ENCODE measurements around the gene COG5.
"Not testable (repeated sequence)": the region's sequence is repeated elsewhere in the genome, so short reads cannot be mapped to it uniquely, and the experiment has no call there.

The COG5 gene

DNA sequence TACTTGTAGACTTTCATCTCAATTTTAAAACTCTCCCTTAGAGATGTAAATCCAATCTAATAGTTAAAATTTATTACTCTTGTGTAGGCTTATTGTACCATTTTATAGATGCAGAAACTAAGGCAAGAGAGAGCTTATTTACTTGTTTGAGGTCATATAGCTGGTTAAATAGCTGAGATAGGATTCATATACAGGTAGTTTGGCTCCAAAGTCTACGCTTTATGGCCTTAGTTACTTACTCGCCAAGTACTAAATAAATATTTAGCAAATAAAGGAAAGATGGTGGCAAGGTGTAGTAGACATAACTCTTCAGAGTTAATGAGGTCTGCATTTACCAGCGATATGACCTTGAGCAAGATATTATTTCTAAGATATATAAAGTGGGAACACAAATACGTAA lies 308.1 kb downstream of the COG5 start:
- DNase-seq: no peak

DNA sequence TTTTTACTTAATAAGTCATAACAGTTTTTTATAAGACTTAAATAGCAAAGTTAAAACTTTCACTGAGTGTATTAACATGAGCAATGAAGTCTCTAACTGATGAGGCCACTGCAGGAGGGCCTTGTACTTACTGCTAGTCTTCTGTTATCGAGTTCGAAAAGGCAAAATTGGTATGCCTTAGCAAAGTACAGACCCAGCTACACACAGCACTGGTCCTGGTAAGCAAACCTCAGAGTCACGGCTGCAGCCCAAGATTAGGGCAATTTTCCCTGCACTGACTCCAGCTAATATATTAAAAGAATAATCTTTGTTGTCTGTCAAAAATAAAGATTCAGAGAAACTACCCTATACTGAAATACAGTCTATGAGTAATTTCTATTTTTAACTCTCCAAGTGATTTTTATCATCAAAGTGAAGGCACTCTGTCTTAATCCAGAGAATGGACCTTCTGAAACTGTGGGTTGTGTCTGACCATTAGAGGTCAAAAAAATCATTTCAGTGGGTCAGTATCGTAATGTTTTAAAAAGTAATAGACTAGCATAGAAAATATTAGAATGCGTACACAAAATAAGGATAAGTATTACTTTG lies 309.2 kb downstream of the COG5 start:
- DNase-seq: no peak

DNA sequence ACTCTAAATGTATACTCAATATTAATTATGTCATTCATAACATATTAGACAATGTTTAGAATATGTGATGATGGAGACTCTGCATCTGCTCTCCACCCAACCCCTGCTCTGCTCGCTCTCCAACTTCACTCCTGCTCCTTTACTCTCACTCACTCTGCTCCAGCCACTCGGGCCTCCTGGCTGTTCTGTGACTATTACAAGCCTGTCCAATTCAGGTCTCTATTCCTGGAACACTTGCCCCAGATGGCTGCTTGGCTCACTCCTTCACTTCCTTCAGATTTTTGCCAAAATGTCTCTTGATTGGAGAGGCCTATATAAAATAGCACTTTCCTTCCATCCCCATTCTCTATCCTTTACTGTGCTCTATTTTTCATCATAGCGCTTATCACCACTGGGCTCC lies 310.1 kb downstream of the COG5 start:
- DNase-seq: no peak

DNA sequence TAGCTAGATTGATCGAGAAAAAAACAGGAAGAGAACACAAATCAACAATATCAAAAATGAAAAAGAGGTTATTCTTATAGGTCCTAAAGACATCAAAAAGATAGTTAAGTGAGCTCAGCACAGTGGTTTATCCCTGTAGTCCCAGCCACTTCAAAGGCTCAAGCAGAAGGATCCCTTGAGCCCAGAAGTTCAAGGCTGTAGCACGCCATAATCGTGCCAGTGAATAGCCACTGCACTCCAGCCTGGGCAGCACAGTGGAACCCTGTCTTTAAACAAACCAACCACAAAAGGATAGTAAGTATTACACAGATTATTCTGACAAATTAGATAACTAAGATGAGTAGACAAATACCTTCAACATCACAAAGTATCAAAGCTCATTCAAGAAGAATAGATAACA lies 311.8 kb downstream of the COG5 start:
- no peak for DNase-seq

DNA sequence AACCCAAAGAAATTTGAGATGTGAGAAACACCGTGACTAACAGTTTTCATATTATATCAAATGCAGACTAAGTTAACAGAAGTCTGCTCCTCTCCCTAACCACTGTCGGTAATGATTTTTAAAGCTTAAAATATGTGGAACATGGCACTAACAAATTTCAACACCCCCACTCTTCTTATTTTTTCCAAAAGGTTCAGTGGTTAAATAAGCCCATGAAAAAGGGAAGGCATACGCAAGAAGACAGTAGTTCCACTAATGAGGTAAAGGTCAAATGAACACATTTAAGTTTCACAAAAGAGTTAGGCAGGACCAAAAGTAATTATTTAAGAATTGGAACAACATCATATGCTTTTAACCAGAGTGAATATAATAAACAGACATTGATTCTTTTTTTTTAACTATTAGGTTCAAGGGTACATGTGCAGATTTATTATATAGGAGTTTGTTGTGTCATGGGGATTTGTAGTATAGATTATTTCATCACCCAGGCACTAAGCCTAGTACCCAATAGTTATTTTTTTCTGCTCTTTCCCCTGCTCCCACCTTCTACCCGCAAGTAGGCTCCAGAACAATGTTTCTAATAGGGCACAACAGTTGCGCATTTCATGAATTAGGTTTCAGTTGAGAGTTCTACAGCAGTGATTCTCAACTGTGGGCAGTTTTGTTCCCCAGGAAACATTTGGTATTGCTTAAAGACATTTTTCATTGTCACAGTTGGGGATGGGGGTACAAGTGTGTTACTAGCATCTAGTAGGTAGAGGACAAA lies 315.0 kb downstream of the COG5 start:
- no peak for DNase-seq

DNA sequence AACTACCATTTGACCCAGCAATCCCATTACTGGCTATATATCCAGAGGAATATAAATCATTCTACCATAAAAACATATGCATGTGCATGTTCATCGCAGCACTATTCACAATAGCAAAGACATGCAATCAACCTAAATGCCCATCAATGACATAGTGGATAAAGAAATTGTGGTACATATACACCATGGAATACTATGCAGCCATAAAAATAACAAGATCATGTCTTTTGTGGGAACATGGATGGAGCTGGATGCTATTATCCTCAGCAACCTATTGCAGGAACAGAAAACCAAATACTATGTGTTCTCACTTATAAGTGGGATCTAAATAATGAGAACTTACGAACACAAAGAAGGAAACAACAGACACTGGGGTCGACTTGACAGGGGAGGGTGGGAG lies 316.9 kb downstream of the COG5 start:
- DNase-seq: not testable (repeated sequence)

DNA sequence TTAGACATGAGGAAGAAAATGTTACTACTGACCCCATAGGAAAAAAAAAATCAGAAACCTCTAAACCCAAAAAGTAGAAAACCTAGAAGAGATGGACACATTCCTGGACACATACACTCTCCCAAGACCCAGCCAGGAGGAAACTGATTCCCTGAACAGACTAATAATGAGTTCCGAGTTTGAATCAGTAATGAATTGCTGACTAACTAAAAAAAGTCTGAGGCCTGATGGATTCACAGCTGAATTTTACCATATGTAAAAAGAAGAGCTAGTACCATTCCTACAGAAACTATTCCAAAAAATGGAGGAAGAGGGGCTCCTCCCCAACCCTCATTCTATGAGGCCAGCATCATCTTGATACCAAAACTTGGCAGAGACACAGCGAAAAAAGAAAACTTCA lies 319.1 kb downstream of the COG5 start:
- no peak for DNase-seq

DNA sequence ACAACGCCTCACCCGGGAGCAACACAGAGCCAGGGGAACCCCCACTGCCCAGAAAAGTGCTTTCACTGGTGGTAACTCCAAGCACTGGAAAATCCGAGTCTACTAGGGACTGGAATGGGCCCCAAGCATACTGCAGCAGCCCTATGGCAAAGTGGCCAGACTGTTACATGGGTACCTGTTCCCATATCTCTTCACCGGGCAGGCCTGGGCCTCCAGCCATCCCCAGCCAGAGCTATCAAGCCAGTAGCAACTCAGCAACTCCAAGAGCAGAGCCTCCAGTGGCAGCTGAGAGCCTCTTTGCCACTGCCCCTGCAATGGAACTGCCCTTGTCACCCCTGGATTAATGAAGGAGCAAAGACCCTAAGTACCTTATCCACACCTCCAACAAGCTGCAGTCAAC lies 321.5 kb downstream of the COG5 start:
- DNase-seq: no peak

DNA sequence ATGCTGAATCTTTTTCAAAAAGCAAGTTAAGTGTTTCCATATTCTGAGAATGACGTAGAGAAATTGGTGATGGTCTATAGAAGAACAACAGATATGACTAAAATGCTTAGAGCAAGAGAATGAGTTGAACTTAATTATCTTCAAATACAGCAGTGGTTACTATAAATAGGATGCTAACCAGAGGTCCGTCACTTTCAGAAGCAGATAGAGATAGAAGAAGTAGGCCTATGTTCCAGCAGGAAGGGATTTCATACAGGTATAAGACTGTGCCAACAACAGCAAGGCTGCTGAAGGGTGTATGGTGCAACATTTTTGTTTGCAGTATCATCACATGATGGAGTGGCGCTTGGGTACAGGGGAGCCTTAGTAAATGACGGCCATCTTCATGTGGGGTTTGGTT lies 326.3 kb downstream of the COG5 start:
- DNase-seq: no peak

DNA sequence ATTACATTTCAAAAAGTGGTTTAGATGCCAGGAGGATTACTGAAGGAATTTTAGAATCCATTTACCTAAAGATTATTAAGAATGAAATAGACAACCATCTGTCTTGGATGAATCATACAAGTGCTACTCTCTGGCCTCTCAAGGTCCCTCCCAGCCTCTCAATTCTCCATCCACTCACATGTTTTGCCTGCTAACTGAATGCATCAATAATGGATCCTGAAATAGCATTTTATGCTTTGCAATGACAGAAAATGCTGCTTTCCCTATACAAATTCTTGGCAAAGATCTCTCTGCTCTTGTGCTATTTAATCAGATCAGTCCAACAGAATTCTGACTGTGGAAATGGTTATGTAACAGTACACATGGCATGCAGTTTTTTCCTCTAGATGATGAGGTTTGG lies 326.9 kb downstream of the COG5 start:
- DNase-seq: no peak

DNA sequence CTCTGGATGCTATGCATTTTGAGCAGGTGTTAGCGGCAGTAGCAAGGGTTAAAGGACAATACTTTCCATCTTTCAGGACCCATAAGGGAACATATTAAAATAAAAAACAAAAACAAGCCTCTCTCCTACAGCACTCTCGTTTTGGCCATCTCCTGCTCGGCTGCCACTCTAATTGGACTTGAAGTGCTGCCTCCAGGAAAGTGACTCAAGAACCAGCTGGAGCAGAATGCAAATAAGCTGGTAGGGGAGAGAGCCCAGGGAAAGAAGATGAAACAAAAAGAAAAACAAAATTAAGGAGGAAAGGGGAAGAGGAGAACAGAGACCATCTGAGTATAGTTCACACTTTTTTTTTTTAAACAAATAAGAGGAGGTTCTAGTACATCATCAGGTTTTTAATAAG lies 329.3 kb downstream of the COG5 start:
- no peak for DNase-seq

DNA sequence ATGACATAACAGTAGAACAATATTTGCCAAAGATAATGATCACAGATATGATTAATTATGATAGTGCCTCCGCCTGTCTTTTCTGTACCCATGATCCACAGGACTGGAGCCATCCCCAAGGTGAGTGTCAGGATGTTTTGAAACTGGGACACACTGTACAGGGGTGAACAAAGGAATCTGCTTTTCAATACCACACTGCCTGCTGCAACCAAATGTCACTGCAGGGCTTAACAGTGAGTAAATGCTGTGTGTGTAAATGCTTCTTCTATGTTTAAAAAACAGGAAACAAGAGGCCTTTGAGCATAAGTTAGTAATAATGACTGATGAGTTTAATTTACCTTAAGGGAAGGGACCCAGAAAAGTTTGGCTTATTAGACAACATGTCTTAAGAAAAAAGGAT lies 329.7 kb downstream of the COG5 start:
- no peak for DNase-seq

DNA sequence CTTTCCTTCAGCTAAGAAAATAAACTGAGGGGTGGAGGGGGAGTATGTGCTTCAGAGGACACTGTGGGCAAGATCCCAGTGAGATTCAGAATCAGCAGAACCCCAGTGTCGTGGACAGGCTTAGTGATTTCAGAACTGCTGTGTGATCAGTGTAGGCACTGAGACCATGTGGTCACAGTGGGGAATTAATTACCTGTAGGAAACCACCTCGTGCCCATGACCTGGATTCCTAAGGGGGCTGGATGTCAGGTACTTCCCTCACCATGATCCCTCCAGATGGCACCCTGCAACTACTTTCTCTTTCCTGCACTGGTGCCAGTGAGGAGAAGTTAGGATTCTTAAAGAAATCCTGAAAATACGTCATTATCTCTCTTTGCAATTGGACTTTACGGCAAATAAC lies 330.5 kb downstream of the COG5 start:
- no peak for DNase-seq

DNA sequence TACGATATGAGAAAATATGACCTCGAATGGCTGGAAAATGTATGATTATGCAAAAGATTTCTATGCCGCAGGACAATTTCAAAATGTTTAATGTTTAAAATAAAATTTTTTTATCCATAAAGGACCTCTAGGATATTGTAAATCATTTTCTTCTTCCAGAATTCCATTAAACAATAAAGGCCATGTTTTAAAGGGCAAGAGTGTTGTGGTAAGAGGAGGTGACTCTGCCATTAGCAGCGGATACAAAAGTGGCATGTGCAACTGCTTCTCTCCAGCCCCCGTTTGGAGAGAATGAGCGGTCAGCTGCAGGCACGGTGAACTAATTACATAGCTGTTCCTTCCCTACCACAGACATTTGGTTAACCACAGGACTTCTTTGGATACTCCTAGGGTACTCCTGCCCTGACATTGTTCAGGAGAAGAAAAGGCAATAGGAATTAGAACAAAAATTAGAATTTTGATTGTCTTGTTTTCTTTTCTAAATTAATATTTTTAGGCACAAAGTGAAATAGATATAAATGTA lies 331.1 kb downstream of the COG5 start:
- DNase-seq: no peak

DNA sequence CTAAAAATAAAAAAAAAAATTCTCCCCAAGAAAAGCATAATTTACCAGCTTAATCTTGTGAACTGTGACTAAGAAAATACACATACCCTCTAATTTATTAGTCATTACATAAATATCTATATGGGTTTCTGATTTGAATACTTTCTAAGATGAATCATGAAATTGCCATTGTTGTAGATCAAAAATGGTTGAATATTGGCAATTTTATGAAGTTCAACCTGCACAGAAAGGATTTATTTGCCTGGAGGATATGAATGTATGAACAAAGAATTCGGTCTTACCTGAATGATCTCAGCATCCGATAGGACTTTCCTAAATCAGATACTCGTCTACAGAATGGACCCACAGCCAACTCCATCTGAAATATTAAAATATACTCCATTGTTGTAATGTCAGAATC lies 333.4 kb downstream of the COG5 start:
- DNase-seq: no peak

DNA sequence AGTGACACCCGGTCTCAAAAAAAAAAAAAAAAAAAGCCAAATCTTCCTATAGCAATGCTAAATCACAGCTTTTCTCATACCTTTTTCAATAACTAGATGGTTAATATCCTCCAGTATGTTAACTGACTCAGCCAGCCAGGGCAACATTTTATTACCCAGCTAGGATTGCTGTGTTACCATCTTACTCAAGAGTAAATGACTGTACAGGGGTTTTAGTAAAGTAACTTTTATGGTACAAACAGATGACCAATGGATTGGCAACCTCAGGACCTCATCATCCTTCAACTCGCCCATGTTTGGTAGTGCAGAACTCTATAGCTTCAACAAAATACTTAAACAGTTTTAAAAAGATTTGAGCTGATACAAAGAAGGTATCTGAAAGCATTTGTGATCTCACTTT lies 335.4 kb downstream of the COG5 start:
- no peak for DNase-seq

DNA sequence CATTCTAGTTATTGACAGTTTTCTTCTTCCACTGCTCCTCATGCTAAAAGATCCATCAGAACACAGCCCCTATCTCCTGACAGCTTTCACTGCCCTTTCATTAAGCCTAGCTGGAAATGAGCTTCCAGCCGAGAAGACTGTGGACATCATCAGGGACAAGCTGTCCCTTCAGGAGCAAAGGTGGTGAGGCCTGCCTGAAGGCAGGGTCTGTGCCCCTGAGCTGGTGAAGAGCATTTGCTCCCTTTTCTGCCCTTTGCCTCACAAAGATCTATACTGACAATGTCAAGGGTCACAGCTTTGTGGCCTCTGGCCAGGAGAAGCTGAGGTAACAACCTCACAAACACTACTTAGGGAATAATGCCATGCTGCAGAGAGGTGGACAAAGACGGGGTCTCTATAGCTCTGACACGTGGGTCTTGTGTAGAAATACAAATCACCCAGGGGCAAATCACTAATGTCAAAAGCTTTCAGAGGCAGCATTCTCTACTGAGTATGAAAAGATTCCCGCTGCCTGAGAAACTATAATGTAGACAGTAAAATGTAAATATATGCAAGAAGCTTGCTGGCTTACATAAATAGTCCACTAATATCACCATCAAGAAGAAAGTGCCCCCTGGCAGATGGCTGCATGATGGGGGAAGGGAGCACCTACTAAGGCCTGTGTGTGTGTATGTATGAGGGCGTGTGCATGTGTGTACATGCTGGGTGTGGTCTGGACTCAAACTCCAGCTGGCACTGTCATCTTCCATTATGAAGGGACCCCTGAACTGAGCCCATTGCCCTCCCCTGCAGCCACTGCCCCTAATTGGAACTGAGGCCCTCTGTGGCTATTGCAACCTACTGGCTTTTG lies 339.1 kb downstream of the COG5 start:
- DNase-seq: no peak

DNA sequence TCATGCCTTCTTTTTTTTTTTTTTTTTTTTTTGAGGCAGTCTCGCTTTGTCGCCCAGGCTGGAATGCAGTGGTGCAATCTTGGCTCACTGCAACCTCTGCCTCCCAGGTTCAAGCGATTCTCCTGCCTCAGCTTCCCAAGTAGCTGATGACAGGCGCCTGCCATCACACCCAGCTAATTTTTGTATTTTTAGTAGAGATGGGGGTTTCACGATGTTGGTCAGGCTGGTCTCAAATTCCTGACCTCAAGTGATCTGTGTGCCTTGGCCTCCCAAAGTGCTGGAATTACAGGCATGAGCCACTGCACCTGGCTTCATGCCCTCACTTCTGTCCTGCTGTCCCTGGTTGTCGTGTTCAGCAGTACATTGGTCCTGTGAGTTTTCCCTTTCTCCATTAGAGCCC lies 342.9 kb downstream of the COG5 start:
- not testable (repeated sequence) for DNase-seq

DNA sequence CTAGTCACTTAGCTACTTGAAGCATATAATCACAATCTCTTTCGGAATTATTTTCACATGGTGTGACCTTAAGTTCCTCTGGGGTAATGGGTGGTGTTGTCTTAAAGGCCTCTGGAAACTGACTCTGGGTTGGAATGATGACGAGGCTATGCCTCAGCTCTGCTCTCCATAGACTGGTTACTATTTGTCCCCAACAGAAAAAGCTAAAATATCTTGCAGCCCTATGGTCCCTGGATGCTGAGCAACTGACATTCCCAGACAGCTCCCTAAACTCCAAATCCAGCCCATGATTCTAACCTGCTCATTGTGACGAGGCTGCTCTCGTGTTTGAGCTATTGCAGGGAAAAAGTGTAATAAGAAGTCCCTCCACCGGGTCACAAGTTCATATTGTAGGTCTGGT lies 343.4 kb downstream of the COG5 start:
- no peak for DNase-seq

DNA sequence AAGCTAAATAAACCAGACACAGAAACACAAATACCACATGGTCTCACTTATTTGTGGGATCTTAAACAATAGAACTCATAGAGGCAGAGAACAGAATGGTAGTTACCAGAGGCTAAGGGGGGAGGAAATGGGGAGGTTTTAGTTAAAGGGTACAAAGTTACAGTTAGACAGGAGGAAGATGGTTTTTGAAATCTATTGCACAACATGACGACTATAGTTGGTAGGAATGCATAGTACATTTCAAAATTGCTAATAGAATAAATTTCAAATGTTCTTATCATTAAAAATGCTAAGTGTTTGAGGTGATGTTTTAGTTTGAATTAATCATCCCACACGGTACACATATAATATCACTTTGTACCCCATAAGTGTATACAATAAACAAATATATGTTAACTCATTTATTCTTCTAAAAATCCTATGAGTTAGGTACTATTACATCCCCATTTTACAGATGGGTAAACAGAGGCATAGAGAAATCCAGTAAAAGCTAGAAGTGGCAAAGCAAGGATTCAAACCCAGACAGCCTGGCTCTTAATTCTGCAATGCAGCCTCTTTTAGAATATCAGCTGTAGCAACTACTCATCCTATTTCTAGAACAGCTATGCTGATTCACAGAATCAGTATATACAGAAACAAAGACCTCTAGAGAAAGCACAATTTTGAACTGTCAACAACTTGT lies 344.0 kb downstream of the COG5 start:
- DNase-seq: no peak

DNA sequence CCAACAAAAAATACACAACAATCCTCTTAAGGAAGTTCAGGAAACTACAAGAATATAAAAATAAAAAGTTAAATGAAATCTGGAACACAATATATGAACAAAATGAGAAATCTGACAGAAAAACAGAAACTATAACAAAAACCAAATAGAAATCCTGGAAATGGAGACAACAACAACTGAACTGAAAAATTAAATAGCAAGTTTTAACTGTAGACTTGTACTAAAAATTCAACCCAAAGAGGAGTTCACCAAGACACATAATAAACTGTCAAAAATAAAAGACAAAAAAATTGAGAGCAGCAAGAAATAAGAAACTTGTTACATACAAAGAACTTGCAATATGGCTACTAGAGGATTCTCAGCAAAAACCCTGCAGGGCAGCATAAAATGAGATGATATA lies 349.8 kb downstream of the COG5 start:
- no peak for DNase-seq

DNA sequence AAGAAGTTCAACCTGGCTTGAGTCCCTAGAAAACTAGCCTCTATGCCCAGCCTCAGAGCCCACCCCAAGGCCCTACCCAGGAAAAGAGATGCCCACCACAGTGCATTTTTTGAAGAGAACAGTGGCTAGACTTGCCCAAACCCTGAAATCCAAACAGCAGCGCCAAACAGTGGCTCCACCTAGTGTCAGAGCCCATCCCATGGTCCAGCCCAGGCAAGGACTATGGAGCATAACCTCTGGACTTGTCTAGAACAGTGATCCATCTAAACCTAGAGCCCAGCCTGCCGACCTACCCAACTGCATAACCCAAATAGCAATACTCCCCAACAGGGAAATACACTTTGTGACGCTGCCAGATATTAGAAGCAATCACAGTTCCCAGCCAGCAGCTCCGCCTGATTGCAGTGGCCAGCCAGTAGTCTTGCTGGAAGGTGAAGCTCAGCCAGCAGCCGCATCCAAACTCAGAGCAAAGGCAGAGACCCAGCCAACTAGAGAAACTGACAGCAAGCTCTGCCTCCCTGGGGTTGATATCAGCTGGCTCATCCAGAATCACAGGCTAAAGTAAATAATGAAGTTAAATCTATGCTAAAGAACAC lies 350.4 kb downstream of the COG5 start:
- no peak for DNase-seq

DNA sequence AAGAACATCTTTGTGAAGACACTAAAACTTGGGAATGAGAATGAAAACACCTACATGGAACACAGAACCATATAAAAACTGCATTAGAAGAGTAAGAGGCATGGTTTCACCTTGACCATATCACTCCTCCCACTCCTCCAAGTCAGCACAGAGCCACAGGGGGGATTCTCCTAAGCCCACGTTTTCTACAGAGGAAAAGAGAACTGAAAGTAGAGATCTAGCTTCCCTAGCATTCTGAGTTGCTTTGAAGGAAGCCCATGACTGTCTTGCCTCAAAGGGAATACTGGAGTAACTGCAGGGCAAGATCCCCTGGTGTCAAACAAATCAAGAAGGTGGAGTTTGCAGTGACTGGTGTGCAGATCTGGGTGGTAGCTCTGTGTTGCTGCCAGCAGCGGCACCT lies 351.0 kb downstream of the COG5 start:
- no peak for DNase-seq
